A673 (cell line): ENCODE results near the gene KIAA0825. TPM values are rescaled to one million over a fixed set of nuclear protein-coding genes. Genes with fewer than 3 reads are reported as not detected.

ENCODE experiments used
- BruUV-seq: library from RNA; stranded (reverse); fragments of 400-500 nt; replicated peaks from 2 replicates; lab custom pipeline; 2021; lab: Mats Ljungman, UMichigan
- CTCF ChIA-PET: fragments of 300-600 bp; sonication (Branson Sonifier 250); formaldehyde crosslinking; loops from one replicate; lab custom pipeline; 2022; ENCODE audit warnings: antibody characterized with exemption; lab: Charles Lee
- POLR2A ChIA-PET: fragments of 300-600 bp; sonication (Branson Sonifier 250); formaldehyde crosslinking; loops from one replicate; lab custom pipeline; 2022; ENCODE audit warnings: antibody characterized with exemption; ENCODE audit not compliant: low non-redundant PET; lab: Charles Lee
- DNase-seq: peaks from one replicate; pipeline ENCODE4 v3.0.0-alpha.2; 2015; ENCODE audit warnings: low spot score
- H3K27ac ChIP-seq: fragments of 200-600 bp; sonication (generic); 2 replicates; pipeline ENCODE4 v1.5.1; 2016; ENCODE audit warnings: mixed run types, low read depth, mild to moderate bottlenecking, mixed read lengths, antibody characterized with exemption, low read length; ENCODE audit not compliant: poor library complexity, severe bottlenecking
- H3K27me3 ChIP-seq: fragments of 200-600 bp; sonication (generic); replicated peaks from 2 replicates; pipeline ENCODE4 v1.6.1; 2017; ENCODE audit warnings: mixed run types, low read depth, mild to moderate bottlenecking, mixed read lengths, antibody characterized with exemption, low read length; ENCODE audit not compliant: insufficient read depth, poor library complexity
- H3K36me3 ChIP-seq: fragments of 200-600 bp; sonication (generic); 2 replicates; pipeline ENCODE4 v1.6.1; 2016; ENCODE audit warnings: mixed run types, mild to moderate bottlenecking, mixed read lengths, antibody characterized with exemption, low read length; ENCODE audit not compliant: insufficient read depth, poor library complexity, severe bottlenecking
- H3K4me1 ChIP-seq: fragments of 200-600 bp; sonication (generic); 2 replicates; pipeline ENCODE4 v1.6.1; 2017; ENCODE audit warnings: mixed run types, mild to moderate bottlenecking, mixed read lengths, antibody characterized with exemption, low read length; ENCODE audit not compliant: insufficient read depth, poor library complexity, severe bottlenecking
- H3K4me3 ChIP-seq: fragments of 200-600 bp; sonication (generic); 2 replicates; pipeline ENCODE4 v1.5.1; 2016; ENCODE audit warnings: low read depth, mixed run types, mild to moderate bottlenecking, mixed read lengths, low read length; ENCODE audit not compliant: poor library complexity, severe bottlenecking
- H3K9me3 ChIP-seq: fragments of 200-600 bp; sonication (generic); 2 replicates; pipeline ENCODE4 v1.6.1; 2016; ENCODE audit warnings: mixed run types, low read depth, mild to moderate bottlenecking, mixed read lengths, antibody characterized with exemption, low read length; ENCODE audit not compliant: poor library complexity, severe bottlenecking
- EZH2 ChIP-seq: fragments of 200-600 bp; sonication (generic); IDR thresholded peaks from 2 replicates; pipeline ENCODE4 v1.6.1; 2017; ENCODE audit warnings: borderline replicate concordance, low read depth, mild to moderate bottlenecking, mixed read lengths, antibody characterized with exemption, low read length; ENCODE audit not compliant: poor library complexity, severe bottlenecking
- intact Hi-C: fragments of 100-400 bp; cut with micrococcal nuclease; formaldehyde crosslinking; loops from one replicate; pipeline ENCODE4 v1.10.0; 2022; ENCODE audit not compliant: unreplicated experiment
- total RNA-seq: library from RNA; stranded (reverse); gene quantifications from 2 replicates; pipeline ENCODE4 v1.2.3, GENCODE V29; 2021
- TF ChIP-seq, protein P1 (sequence below): fragments of 300-800, 200-600 bp; sonication (generic); conservative IDR thresholded peaks from 2 replicates; pipeline ENCODE4 v1.5.1; 2017; ENCODE audit warnings: low read depth, mild to moderate bottlenecking, antibody characterized with exemption, low read length, moderate library complexity, mixed read lengths

The KIAA0825 gene
- total RNA-seq, 1 experiment from 2014 or later, result 1.2 TPM

GRCh38 chr5:94335936-94336335, 282.5 kb downstream of the KIAA0825 start:
- Histone ChIP-seq H3K4me3 (no peak overlapping the region), H3K4me1 (no peaks in the 10 kb centered on the region), H3K36me3 (no peaks in the 10 kb centered on the region), H3K27me3 (no peaks in the 10 kb centered on the region), H3K27ac (no peak overlapping the region), H3K9me3 (no peaks in the 10 kb centered on the region)
- BruUV-seq, result no TSS peak
- ChIA-PET POLR2A (no interaction called here), CTCF (no interaction called here)
- no peak for TF ChIP-seq EZH2
- TF ChIP-seq, protein P1, sequence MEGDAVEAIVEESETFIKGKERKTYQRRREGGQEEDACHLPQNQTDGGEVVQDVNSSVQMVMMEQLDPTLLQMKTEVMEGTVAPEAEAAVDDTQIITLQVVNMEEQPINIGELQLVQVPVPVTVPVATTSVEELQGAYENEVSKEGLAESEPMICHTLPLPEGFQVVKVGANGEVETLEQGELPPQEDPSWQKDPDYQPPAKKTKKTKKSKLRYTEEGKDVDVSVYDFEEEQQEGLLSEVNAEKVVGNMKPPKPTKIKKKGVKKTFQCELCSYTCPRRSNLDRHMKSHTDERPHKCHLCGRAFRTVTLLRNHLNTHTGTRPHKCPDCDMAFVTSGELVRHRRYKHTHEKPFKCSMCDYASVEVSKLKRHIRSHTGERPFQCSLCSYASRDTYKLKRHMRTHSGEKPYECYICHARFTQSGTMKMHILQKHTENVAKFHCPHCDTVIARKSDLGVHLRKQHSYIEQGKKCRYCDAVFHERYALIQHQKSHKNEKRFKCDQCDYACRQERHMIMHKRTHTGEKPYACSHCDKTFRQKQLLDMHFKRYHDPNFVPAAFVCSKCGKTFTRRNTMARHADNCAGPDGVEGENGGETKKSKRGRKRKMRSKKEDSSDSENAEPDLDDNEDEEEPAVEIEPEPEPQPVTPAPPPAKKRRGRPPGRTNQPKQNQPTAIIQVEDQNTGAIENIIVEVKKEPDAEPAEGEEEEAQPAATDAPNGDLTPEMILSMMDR, result no peak
- intact Hi-C loops, result no loop called here
- no peak for DNase-seq

- intact Hi-C loops, result no loop called here
- Histone ChIP-seq H3K27me3 (no peaks in the 10 kb centered on the region), H3K4me1 (no peaks in the 10 kb centered on the region), H3K27ac (no peak overlapping the region), H3K9me3 (peaks cover 5% of the 10 kb centered on the region), H3K36me3 (no peaks in the 10 kb centered on the region), H3K4me3 (no peak overlapping the region)
- no TSS peak for BruUV-seq
- TF ChIP-seq EZH2, result no peak
- TF ChIP-seq, protein P1, result no peak
- no peak for DNase-seq
- ChIA-PET CTCF (no interaction called here), POLR2A (no interaction called here)
Observed at GRCh38 chr5:94329115-94329514, 289.3 kb downstream of the KIAA0825 start.

GRCh38 chr5:94326586-94326985, 291.8 kb downstream of the KIAA0825 start:
- peaks cover 5% of the 10 kb centered on the region for H3K9me3 ChIP-seq
- no peak overlapping the region for H3K4me3 ChIP-seq
- ChIA-PET CTCF (no interaction called here), POLR2A (no interaction called here)
- TF ChIP-seq, protein P1, result no peak
- BruUV-seq, result no TSS peak
- H3K4me1 ChIP-seq, result no peaks in the 10 kb centered on the region
- intact Hi-C loops, result no loop called here
- no peak for DNase-seq
- H3K27ac ChIP-seq, result no peak overlapping the region
- no peaks in the 10 kb centered on the region for H3K36me3 ChIP-seq
- H3K27me3 ChIP-seq, result no peaks in the 10 kb centered on the region
